IMR-90 (cell line): ENCODE measurements around the gene PREP. TPM values are rescaled to one million over a fixed set of nuclear protein-coding genes. Genes with fewer than 3 reads are reported as not detected.

Experiments
- ATAC-seq: fragments of 200-7000 bp; cut with Tn5 transposase; 2 replicates; pipeline ENCODE4 v1.9.1; 2020; ENCODE audit warnings: low read depth, mild to moderate bottlenecking, moderate library complexity
- BruUV-seq: library from RNA; stranded (reverse); fragments of 400-500 nt; replicated peaks from 2 replicates; lab custom pipeline; 2021; lab: Mats Ljungman, UMichigan
- CTCF ChIA-PET: fragments of 300-600 bp; formaldehyde crosslinking; extraction: SDS; loops from one replicate; lab custom pipeline; 2021; ENCODE audit warnings: antibody characterized with exemption; lab: Yijun Ruan, JAX
- POLR2A ChIA-PET: fragments of 300-600 bp; sonication (Branson Sonifier 250); formaldehyde crosslinking; loops from one replicate; lab custom pipeline; 2022; ENCODE audit warnings: antibody characterized with exemption; ENCODE audit not compliant: unreplicated experiment; lab: Charles Lee
- DNase-seq: peaks from one replicate; pipeline ENCODE4 v3.0.0; 2013
- H2AFZ ChIP-seq: replicated peaks from 2 replicates; pipeline ENCODE3; 2013; ENCODE audit warnings: low read length, mild to moderate bottlenecking; ENCODE audit not compliant: poor library complexity
- H2AK5ac ChIP-seq: 2 replicates; pipeline ENCODE4 v1.6.1; 2013; ENCODE audit warnings: low read depth, low read length, inconsistent platforms
- H2AK9ac ChIP-seq: replicated peaks from 2 replicates; pipeline ENCODE3; 2013; ENCODE audit warnings: mild to moderate bottlenecking, low read depth, low read length, moderate library complexity; ENCODE audit not compliant: poor library complexity
- H2BK120ac ChIP-seq: 2 replicates; pipeline ENCODE4 v1.6.1; 2013; ENCODE audit warnings: low read depth, low read length, inconsistent platforms
- H2BK15ac ChIP-seq: 3 replicates; pipeline ENCODE4 v1.6.1; 2013; ENCODE audit warnings: low read depth, low read length, inconsistent platforms
- H2BK20ac ChIP-seq: 2 replicates; pipeline ENCODE4 v1.6.1; 2013; ENCODE audit warnings: low read depth, mild to moderate bottlenecking, inconsistent platforms, low read length, moderate library complexity
- H2BK5ac ChIP-seq: 2 replicates; pipeline ENCODE4 v1.6.1; 2013; ENCODE audit warnings: mild to moderate bottlenecking, low read depth, low read length, inconsistent platforms; ENCODE audit not compliant: poor library complexity, severe bottlenecking
- H3K14ac ChIP-seq: replicated peaks from 2 replicates; pipeline ENCODE4 v1.6.1; 2013; ENCODE audit warnings: low read depth, low read length, inconsistent platforms
- H3K18ac ChIP-seq: 2 replicates; pipeline ENCODE4 v1.6.1; 2013; ENCODE audit warnings: low read depth, low read length, control low read depth
- H3K23ac ChIP-seq: 2 replicates; pipeline ENCODE4 v1.6.1; 2013; ENCODE audit warnings: low read depth, low read length, inconsistent platforms
- H3K27ac ChIP-seq: 2 replicates; pipeline ENCODE4 v1.5.1; 2013; ENCODE audit warnings: mild to moderate bottlenecking, control low read depth, low read length; ENCODE audit not compliant: insufficient read depth
- H3K27me3 ChIP-seq: 2 replicates; pipeline ENCODE4 v1.6.1; 2013; ENCODE audit warnings: low read length; ENCODE audit not compliant: control insufficient read depth, insufficient read depth
- H3K36me3 ChIP-seq: 2 replicates; pipeline ENCODE4 v1.6.1; 2013; ENCODE audit warnings: low read length, mixed read lengths; ENCODE audit not compliant: control insufficient read depth, insufficient read depth
- H3K4ac ChIP-seq: 2 replicates; pipeline ENCODE4 v1.6.1; 2013; ENCODE audit warnings: low read depth, low read length, inconsistent platforms
- H3K4me1 ChIP-seq: 2 replicates; pipeline ENCODE4 v1.6.1; 2013; ENCODE audit warnings: low read length, mixed read lengths; ENCODE audit not compliant: control insufficient read depth, insufficient read depth
- H3K4me2 ChIP-seq: 2 replicates; pipeline ENCODE4 v1.6.1; 2013; ENCODE audit warnings: low read depth, mild to moderate bottlenecking, control low read depth, low read length, moderate library complexity
- H3K4me3 ChIP-seq: 2 replicates; pipeline ENCODE4 v1.5.1; 2013; ENCODE audit warnings: low read depth, mild to moderate bottlenecking, control low read depth, low read length, moderate library complexity; ENCODE audit not compliant: insufficient read depth
- H3K56ac ChIP-seq: 2 replicates; pipeline ENCODE4 v1.6.1; 2013; ENCODE audit warnings: low read length, inconsistent platforms; ENCODE audit not compliant: insufficient read depth; ENCODE audit errors: extremely low read depth
- H3K79me1 ChIP-seq, 2 experiments: 2 replicates each; pipeline ENCODE4 v1.6.1; 2013; ENCODE audit warnings: low read length in 2 of 2, inconsistent platforms in 1 of 2, low read depth in 1 of 2
- H3K9ac ChIP-seq: 2 replicates; pipeline ENCODE4 v1.6.1; 2013; ENCODE audit warnings: low read depth, low read length, control low read depth
- H3K9me1 ChIP-seq: 2 replicates; pipeline ENCODE4 v1.6.1; 2013; ENCODE audit warnings: low read length, inconsistent platforms; ENCODE audit not compliant: insufficient read depth
- H3K9me3 ChIP-seq: 2 replicates; pipeline ENCODE4 v1.6.1; 2013; ENCODE audit warnings: low read length; ENCODE audit not compliant: control insufficient read depth, insufficient read depth
- H4K20me1 ChIP-seq: 2 replicates; pipeline ENCODE4 v1.6.1; 2013; ENCODE audit warnings: low read length, inconsistent platforms; ENCODE audit not compliant: insufficient read depth
- H4K5ac ChIP-seq: 2 replicates; pipeline ENCODE4 v1.6.1; 2013; ENCODE audit warnings: mild to moderate bottlenecking, low read depth, low read length, control low read depth
- H4K8ac ChIP-seq, 2 experiments: 2 replicates each; pipeline ENCODE4 v1.6.1; 2013; ENCODE audit warnings: low read depth in 2 of 2, low read length in 2 of 2, control low read depth in 1 of 2, inconsistent platforms in 1 of 2
- H4K91ac ChIP-seq: 2 replicates; pipeline ENCODE4 v1.6.1; 2013; ENCODE audit warnings: low read depth, low read length, inconsistent platforms; ENCODE audit not compliant: insufficient read depth
- BHLHE40 ChIP-seq: fragments of 150-350 bp; IDR thresholded peaks from 2 replicates; pipeline ENCODE4 v1.6.1; 2016; ENCODE audit warnings: mild to moderate bottlenecking, low read depth, low read length
- CEBPB ChIP-seq: IDR thresholded peaks from 2 replicates; pipeline ENCODE4 v1.6.1; 2012; ENCODE audit warnings: low read depth, low read length, improper control_type of control experiment
- CHD1 ChIP-seq: IDR thresholded peaks from 2 replicates; pipeline ENCODE4 v1.6.1; 2012; ENCODE audit warnings: low read depth, low read length, improper control_type of control experiment
- FOS ChIP-seq: fragments of 150-350 bp; IDR thresholded peaks from 2 replicates; pipeline ENCODE4 v1.6.1; 2016; ENCODE audit warnings: low read depth, low read length
- MAFK ChIP-seq: IDR thresholded peaks from 2 replicates; pipeline ENCODE4 v1.6.1; 2012; ENCODE audit warnings: low read depth, low read length, improper control_type of control experiment
- MAZ ChIP-seq: IDR thresholded peaks from 2 replicates; pipeline ENCODE4 v1.6.1; 2012; ENCODE audit warnings: low read depth, mild to moderate bottlenecking, low read length, improper control_type of control experiment, moderate library complexity, borderline replicate concordance
- MXI1 ChIP-seq: IDR thresholded peaks from 2 replicates; pipeline ENCODE4 v1.6.1; 2012; ENCODE audit warnings: low read depth, mild to moderate bottlenecking, low read length, moderate library complexity, borderline replicate concordance
- NFE2L2 ChIP-seq: fragments of 150-350 bp; IDR thresholded peaks from 2 replicates; pipeline ENCODE4 v1.6.1; 2016; ENCODE audit warnings: low read depth, mild to moderate bottlenecking, low read length
- POLR2A ChIP-seq: IDR thresholded peaks from 2 replicates; pipeline ENCODE4 v1.6.1; 2012; ENCODE audit warnings: mild to moderate bottlenecking, low read depth, low read length
- RAD21 ChIP-seq: IDR thresholded peaks from 2 replicates; pipeline ENCODE4 v1.6.1; 2012; ENCODE audit warnings: low read length, improper control_type of control experiment
- RCOR1 ChIP-seq: IDR thresholded peaks from 2 replicates; pipeline ENCODE4 v1.6.1; 2012; ENCODE audit warnings: mild to moderate bottlenecking, low read length, improper control_type of control experiment; ENCODE audit not compliant: insufficient replicate concordance
- RFX5 ChIP-seq: IDR thresholded peaks from 2 replicates; pipeline ENCODE4 v1.8.0; 2012; ENCODE audit warnings: low read depth, mild to moderate bottlenecking, low read length, moderate library complexity
- SMC3 ChIP-seq: fragments of 150-350 bp; IDR thresholded peaks from 2 replicates; pipeline ENCODE4 v1.6.1; 2016; ENCODE audit warnings: low read depth, mild to moderate bottlenecking, antibody characterized with exemption, low read length, moderate library complexity
- WGBS, 2 experiments: methylation state at CpG; one replicate each; pipeline versions ENCODE4 v1.1.5 to v1.1.7; 2013; ENCODE audit warnings: missing lambda C conversion rate in 2 of 2; ENCODE audit not compliant: insufficient read length in 1 of 2; ENCODE audit errors: extremely low coverage in 2 of 2; 5-methylcytosine and 5-hydroxymethylcytosine counted together
- dilution Hi-C: fragments of 300-500 bp; cut with HindIII; formaldehyde crosslinking; loops from one replicate; pipeline ENCODE4 v1.14.3; 2018; ENCODE audit warnings: low sequenced_read_pairs; ENCODE audit not compliant: unreplicated experiment
- in situ Hi-C: fragments of 300-500 bp; cut with MboI; formaldehyde crosslinking; loops from 3 replicates; pipeline ENCODE4 v1.14.3; 2019; ENCODE audit warnings: low sequenced_read_pairs, inconsistent platforms, mixed read lengths
- intact Hi-C: fragments of 100-400 bp; cut with micrococcal nuclease; formaldehyde crosslinking; loops from 2 replicates; pipeline ENCODE4 v1.10.0; 2022
- polyA plus RNA-seq, 3 experiments: library from polyadenylated mRNA; depleted of rRNA; stranded (reverse); fragments of >200 nt; gene quantifications; 2 replicates each; pipeline ENCODE4 v1.2.3, GENCODE V29; 2012; ENCODE audit warnings: low replicate concordance in 1 of 3
- total RNA-seq: library from RNA; depleted of rRNA; stranded (reverse); fragments of >200 nt; gene quantifications from 2 replicates; pipeline ENCODE4 v1.2.3, GENCODE V29; 2012
- TF ChIP-seq, protein P1 (sequence below): fragments of 150-350 bp; IDR thresholded peaks from 2 replicates; pipeline ENCODE4 v1.6.1; 2016; ENCODE audit warnings: low read depth, mild to moderate bottlenecking, low read length, moderate library complexity, borderline replicate concordance
- TF ChIP-seq, protein P2 (sequence below): fragments of 150-350 bp; IDR thresholded peaks from 2 replicates; pipeline ENCODE4 v1.6.1; 2017; ENCODE audit warnings: mild to moderate bottlenecking, antibody characterized with exemption, low read length, low read depth
- TF ChIP-seq, protein P3 (sequence below): conservative IDR thresholded peaks from 2 replicates; pipeline ENCODE4 v1.5.1; 2012; ENCODE audit warnings: mild to moderate bottlenecking, low read depth, low read length, improper control_type of control experiment

PREP gene
- total and polyA plus RNA-seq, 2 of the 4 experiments (the other 2 are of a cell fraction) = 21.0 to 25.7 TPM

DNA sequence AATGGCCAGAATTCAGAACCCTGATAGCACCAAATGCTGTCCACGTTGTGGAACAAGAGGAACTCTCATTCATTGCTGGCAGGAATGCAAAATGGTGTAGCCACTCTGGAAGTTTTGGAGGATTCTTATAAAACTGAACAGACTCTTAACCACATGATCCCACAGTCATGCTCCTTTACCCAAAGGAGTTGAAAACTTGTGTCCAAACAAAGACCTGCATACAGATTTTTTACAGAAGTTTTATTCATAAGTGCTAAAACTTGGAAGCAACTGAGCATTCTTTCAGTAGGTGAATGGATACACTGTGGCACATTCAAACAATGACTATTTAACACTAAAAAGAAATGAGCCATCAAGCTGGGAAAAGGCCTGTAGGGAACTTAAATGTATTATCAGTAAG lies 32.5 kb downstream of the PREP start:
- no peak overlapping the region for H4K8ac ChIP-seq
- H3K23ac ChIP-seq = no peak overlapping the region
- H3K9ac ChIP-seq = no peak overlapping the region
- peaks cover 15% of the 10 kb centered on the region for H3K36me3 ChIP-seq
- no peak overlapping the region for H4K91ac ChIP-seq
- no peak for DNase-seq
- H3K9me3 ChIP-seq = no peaks in the 10 kb centered on the region
- no peak for ATAC-seq
- no peak overlapping the region for H3K56ac ChIP-seq
- in situ Hi-C loops = no loop called here
- no peak overlapping the region for H3K4ac ChIP-seq
- no peak overlapping the region for H2AFZ ChIP-seq
- H2BK15ac ChIP-seq = no peak overlapping the region
- H3K27me3 ChIP-seq = no peaks in the 10 kb centered on the region
- ChIA-PET POLR2A (no interaction called here), CTCF (no interaction called here)
- TF ChIP-seq, protein P1, sequence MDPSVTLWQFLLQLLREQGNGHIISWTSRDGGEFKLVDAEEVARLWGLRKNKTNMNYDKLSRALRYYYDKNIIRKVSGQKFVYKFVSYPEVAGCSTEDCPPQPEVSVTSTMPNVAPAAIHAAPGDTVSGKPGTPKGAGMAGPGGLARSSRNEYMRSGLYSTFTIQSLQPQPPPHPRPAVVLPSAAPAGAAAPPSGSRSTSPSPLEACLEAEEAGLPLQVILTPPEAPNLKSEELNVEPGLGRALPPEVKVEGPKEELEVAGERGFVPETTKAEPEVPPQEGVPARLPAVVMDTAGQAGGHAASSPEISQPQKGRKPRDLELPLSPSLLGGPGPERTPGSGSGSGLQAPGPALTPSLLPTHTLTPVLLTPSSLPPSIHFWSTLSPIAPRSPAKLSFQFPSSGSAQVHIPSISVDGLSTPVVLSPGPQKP = no peak
- TF ChIP-seq, protein P2, sequence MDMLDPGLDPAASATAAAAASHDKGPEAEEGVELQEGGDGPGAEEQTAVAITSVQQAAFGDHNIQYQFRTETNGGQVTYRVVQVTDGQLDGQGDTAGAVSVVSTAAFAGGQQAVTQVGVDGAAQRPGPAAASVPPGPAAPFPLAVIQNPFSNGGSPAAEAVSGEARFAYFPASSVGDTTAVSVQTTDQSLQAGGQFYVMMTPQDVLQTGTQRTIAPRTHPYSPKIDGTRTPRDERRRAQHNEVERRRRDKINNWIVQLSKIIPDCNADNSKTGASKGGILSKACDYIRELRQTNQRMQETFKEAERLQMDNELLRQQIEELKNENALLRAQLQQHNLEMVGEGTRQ = no peak
- TF ChIP-seq CEBPB (no peak), MXI1 (no peak), RFX5 (no peak), RAD21 (no peak), FOS (no peak), SMC3 (no peak), MAFK (no peak), NFE2L2 (no peak), MAZ (no peak), RCOR1 (no peak), CHD1 (no peak), BHLHE40 (no peak), POLR2A (no peak)
- TF ChIP-seq, protein P3, sequence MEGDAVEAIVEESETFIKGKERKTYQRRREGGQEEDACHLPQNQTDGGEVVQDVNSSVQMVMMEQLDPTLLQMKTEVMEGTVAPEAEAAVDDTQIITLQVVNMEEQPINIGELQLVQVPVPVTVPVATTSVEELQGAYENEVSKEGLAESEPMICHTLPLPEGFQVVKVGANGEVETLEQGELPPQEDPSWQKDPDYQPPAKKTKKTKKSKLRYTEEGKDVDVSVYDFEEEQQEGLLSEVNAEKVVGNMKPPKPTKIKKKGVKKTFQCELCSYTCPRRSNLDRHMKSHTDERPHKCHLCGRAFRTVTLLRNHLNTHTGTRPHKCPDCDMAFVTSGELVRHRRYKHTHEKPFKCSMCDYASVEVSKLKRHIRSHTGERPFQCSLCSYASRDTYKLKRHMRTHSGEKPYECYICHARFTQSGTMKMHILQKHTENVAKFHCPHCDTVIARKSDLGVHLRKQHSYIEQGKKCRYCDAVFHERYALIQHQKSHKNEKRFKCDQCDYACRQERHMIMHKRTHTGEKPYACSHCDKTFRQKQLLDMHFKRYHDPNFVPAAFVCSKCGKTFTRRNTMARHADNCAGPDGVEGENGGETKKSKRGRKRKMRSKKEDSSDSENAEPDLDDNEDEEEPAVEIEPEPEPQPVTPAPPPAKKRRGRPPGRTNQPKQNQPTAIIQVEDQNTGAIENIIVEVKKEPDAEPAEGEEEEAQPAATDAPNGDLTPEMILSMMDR = no peak
- H2AK9ac ChIP-seq = no peak overlapping the region
- no peaks in the 10 kb centered on the region for H4K20me1 ChIP-seq
- H4K5ac ChIP-seq = no peak overlapping the region
- H3K79me1 ChIP-seq = peaks cover 0 to 16% of the 10 kb centered on the region in 2 experiments; a peak in 3 of 4 replicates
- dilution Hi-C loops = no loop called here
- H3K14ac ChIP-seq = no peak overlapping the region
- no TSS peak for BruUV-seq
- no peak overlapping the region for H3K27ac ChIP-seq
- no peak overlapping the region for H3K4me2 ChIP-seq
- no peaks in the 10 kb centered on the region for H3K4me1 ChIP-seq
- H2BK20ac ChIP-seq = no peak overlapping the region
- intact Hi-C loops = no loop called here
- H2BK5ac ChIP-seq = no peak overlapping the region
- no peak overlapping the region for H2BK120ac ChIP-seq
- H3K18ac ChIP-seq = no peak overlapping the region
- WGBS, 2 experiments = no CpG with 5 or more reads among the region's 1 CpG
- H3K4me3 ChIP-seq = no peak overlapping the region
- H2AK5ac ChIP-seq = no peak overlapping the region
- peaks cover 6% of the 10 kb centered on the region; the same call in 1 of the 2 replicates for H3K9me1 ChIP-seq
